Measurements from ENCODE around the gene RAB15. TPM values are rescaled to one million over a fixed set of nuclear protein-coding genes. Genes with fewer than 3 reads are reported as not detected.

RAB15 gene
- total RNA-seq, 4 donors from 2014 or later, result 11.6 to 50.9 (median 19.4) TPM

GRCh38 chr14:64928239-64929013 lies 43.7 kb downstream of the RAB15 start:
- no peak for TF ChIP-seq POLR2A (IDR thresholded peaks at IDR 0.05)
- no peak for TF ChIP-seq EP300 (IDR thresholded peaks at IDR 0.05; ENCODE audit: low read depth)
- no peak for TF ChIP-seq POLR2AphosphoS5 (IDR thresholded peaks at IDR 0.05)
- no peak for TF ChIP-seq CTCF (IDR thresholded peaks at IDR 0.05)
- H3K36me3 ChIP-seq, result peaks cover 0 to 42% (median 12%) of the 10 kb centered on the region in 4 donors
- no peak overlapping the region for H3K4me3 ChIP-seq
- no peaks in the 10 kb centered on the region for H3K9me3 ChIP-seq
- DNase-seq, result no peak
- intact Hi-C loops (cut with DNase I; ENCODE audit: low total_unique reads) (no loop called here), in situ Hi-C loops (cut with MboI; ENCODE audit: low pct_ligation_motif_present in 1 of 4, low pct_unique_long_range_greater_than_20kb in 1 of 4, low sequenced_read_pairs in 3 of 4) (no loop called here)
- no peaks in the 10 kb centered on the region for H3K27me3 ChIP-seq
- WGBS, 2 donors (ENCODE audit: low coverage in 1 of 2), result 72 to 77% methylated on average over 4 to 7 of the region's 7 CpGs
- H3K4me1 ChIP-seq, result peaks cover 13 to 41% (median 23%) of the 10 kb centered on the region in 4 donors
- H3K27ac ChIP-seq, result peak overlapping the region; percentile 8 to 57 (median 29)

GRCh38 chr14:64927031-64927430 lies 45.1 kb downstream of the RAB15 start:
- no peak overlapping the region for H3K27ac ChIP-seq
- in situ Hi-C loops (cut with MboI; ENCODE audit: low pct_ligation_motif_present in 1 of 4, low pct_unique_long_range_greater_than_20kb in 1 of 4, low sequenced_read_pairs in 3 of 4), result no loop called here
- no peak for TF ChIP-seq POLR2AphosphoS5 (IDR thresholded peaks at IDR 0.05)
- no peak for TF ChIP-seq CTCF (IDR thresholded peaks at IDR 0.05)
- TF ChIP-seq EP300 (IDR thresholded peaks at IDR 0.05; ENCODE audit: low read depth), result no peak
- no peak for TF ChIP-seq POLR2A (IDR thresholded peaks at IDR 0.05)
- no peak for DNase-seq
- H3K4me1 ChIP-seq, result peaks cover 13 to 37% (median 23%) of the 10 kb centered on the region in 4 donors
- H3K4me3 ChIP-seq, result no peak overlapping the region
- WGBS, 2 donors (ENCODE audit: low coverage in 1 of 2), result 78 to 91% methylated on average over 3 of the region's 3 CpGs
- H3K27me3 ChIP-seq, result no peaks in the 10 kb centered on the region
- intact Hi-C loops (cut with DNase I; ENCODE audit: low total_unique reads), result no loop called here
- H3K9me3 ChIP-seq, result no peaks in the 10 kb centered on the region
- peaks cover 0 to 28% (median 12%) of the 10 kb centered on the region in 4 donors for H3K36me3 ChIP-seq

GRCh38 chr14:64926398-64926995 lies 45.6 kb downstream of the RAB15 start:
- 68 to 73% methylated on average over 4 of the region's 4 CpGs for WGBS, 2 donors (ENCODE audit: low coverage in 1 of 2)
- Histone ChIP-seq H3K27me3 (no peaks in the 10 kb centered on the region), H3K9me3 (no peaks in the 10 kb centered on the region), H3K4me3 (no peak overlapping the region), H3K27ac (no peak overlapping the region), H3K4me1 (peaks cover 13 to 33% (median 23%) of the 10 kb centered on the region in 4 donors), H3K36me3 (peaks cover 0 to 28% (median 12%) of the 10 kb centered on the region in 4 donors)
- in situ Hi-C loops (cut with MboI; ENCODE audit: low pct_ligation_motif_present in 1 of 4, low pct_unique_long_range_greater_than_20kb in 1 of 4, low sequenced_read_pairs in 3 of 4) (no loop called here), intact Hi-C loops (cut with DNase I; ENCODE audit: low total_unique reads) (no loop called here)
- TF ChIP-seq EP300 (IDR thresholded peaks at IDR 0.05; ENCODE audit: low read depth) (no peak), POLR2A (IDR thresholded peaks at IDR 0.05) (no peak), POLR2AphosphoS5 (IDR thresholded peaks at IDR 0.05) (no peak), CTCF (IDR thresholded peaks at IDR 0.05) (no peak)
- DNase-seq, result no peak

GRCh38 chr14:64923015-64923414 lies 49.1 kb downstream of the RAB15 start:
- Histone ChIP-seq H3K36me3 (peaks cover 0 to 28% (median 12%) of the 10 kb centered on the region in 4 donors), H3K9me3 (no peaks in the 10 kb centered on the region), H3K27me3 (no peaks in the 10 kb centered on the region), H3K27ac (no peak overlapping the region), H3K4me3 (no peak overlapping the region), H3K4me1 (peaks cover 0 to 6% (median under 1%) of the 10 kb centered on the region in 4 donors)
- 80 to 83% methylated on average over 2 to 3 of the region's 3 CpGs for WGBS, 2 donors (ENCODE audit: low coverage in 1 of 2)
- in situ Hi-C loops (cut with MboI; ENCODE audit: low pct_ligation_motif_present in 1 of 4, low pct_unique_long_range_greater_than_20kb in 1 of 4, low sequenced_read_pairs in 3 of 4), result no loop called here
- TF ChIP-seq CTCF (IDR thresholded peaks at IDR 0.05) (no peak), POLR2AphosphoS5 (IDR thresholded peaks at IDR 0.05) (no peak)
- intact Hi-C loops (cut with DNase I; ENCODE audit: low total_unique reads), result no loop called here
- DNase-seq, result no peak

All from transverse colon (tissue), 4 donors.